OCI-M1 (cell line): ENCODE results near the gene TBC1D16.

Experiments
- DNase-seq: peaks from one replicate; lab custom pipeline; 2025; lab: John Stamatoyannopoulos, UW

The TBC1D16 gene

DNA sequence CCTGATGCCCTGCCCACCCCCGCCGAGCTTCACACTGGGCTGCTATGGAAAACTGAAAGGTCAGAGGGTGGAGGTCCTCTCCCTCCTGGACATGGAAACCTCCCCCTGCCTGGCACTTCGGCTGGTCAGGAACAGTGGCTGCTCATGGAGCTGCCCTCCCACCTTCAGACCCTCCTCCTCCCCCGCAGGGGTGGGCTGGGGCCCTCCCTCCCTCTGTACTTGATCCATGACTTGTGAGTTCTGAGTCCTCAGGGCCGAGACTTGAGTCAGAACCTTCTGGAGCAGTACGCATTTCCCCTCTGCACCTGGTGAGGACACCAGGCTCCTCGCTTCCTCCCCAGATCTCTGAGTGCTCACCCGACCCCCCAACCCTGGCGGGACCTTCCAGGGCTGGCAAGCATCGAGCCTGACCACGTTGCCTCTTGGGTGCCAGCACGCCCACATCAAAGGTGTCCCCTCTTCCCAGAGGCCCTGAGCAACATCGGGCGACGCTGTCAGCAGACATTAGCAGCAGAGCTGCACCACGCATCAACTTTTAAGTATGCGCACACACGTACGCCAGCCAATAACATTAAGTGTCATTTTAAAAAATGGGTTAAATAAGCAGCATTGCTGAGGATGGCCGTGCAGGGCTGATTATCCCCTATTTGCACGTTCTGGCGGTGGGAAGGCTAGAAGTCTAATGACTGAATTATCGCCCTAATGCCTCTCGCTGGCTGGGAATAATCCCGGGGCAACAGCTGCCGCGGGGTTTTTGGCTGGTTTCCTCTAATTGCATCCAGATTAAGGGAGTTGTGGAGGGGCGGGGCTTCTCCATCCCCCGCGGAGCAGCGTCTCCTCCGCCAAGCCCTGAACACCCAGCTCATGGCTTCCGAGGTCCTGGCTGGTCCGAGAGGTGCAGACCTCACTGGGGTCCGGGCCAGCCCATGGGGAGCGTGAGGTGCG, 98.0 kb downstream of the TBC1D16 start:
- DNase-seq = no peak

- DNase-seq = no peak
Observed at GRCh38 chr17:79936641-79937381, 98.9 kb downstream of the TBC1D16 start.

DNA sequence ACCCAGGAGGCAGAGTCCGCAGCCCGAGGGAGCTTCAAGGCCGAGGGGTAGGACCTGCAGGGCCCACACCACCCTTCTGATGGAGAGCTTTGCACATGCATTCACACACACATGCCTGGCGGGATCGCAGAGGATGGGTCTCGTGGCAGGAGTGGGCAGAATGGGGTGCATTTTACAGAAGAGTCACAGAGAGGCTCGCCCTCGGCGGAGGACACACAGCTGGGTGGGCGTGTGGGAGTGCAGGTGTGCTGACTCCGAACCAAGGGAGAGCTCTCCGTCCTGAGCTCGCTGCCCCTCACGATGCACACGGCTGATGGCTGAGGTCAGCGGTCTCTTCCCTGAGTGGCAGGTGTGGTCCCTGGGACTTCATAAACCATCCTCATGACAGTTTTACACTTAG, 99.6 kb downstream of the TBC1D16 start:
- no peak for DNase-seq

DNA sequence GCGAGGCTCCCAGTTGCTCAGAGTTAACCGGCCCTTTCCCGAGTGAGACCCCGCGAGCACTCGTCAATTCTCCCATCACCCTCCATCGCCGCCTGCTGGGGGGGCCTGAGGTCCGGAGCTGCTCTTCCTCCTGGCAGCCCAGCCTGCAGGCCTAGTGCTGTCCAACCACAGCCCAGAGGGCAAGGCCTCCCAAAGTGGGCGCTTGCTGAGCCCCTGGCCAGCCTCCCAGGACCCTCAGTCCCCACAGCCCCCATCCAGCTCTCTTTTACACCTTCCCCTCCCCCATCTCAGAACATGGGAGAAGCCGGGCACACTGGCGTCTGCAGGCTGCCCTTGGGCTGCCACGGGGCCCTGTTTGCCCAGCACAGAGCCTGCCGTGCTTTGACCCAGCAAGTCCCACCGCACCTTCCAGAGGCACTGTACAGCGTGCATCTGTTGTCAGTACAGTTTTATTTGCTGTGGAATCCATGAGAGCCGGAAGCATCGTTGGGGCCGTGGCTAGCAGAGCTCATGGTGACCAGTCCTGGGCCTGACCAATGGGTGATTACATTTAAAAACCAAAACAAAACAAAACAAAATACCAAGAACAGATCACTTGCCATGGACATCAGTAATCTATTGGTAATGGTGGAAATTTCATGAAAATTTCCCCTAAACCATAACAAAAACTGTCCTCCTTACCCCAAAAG, 100.3 kb downstream of the TBC1D16 start:
- no peak for DNase-seq

DNA sequence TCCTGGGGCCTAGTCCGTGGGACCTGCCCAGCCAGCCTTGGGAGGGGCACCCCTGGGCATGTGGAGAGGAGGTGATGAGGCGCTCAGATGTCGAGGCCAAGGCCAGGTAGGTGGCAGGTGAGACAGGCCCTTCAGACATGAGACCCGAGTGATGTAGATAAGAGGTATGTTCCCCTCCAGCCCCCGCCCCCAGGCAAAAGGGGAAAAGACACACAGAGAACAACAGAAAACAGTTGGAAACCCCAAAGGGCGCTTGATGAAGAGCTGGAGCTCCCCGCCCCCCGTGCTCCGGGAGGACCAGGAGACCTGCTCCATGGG, 101.1 kb downstream of the TBC1D16 start:
- no peak for DNase-seq

- DNase-seq = no peak
Observed at GRCh38 chr17:79933863-79934652, 101.6 kb downstream of the TBC1D16 start.

- no peak for DNase-seq
Observed at GRCh38 chr17:79932451-79933306, 103.0 kb downstream of the TBC1D16 start.

DNA sequence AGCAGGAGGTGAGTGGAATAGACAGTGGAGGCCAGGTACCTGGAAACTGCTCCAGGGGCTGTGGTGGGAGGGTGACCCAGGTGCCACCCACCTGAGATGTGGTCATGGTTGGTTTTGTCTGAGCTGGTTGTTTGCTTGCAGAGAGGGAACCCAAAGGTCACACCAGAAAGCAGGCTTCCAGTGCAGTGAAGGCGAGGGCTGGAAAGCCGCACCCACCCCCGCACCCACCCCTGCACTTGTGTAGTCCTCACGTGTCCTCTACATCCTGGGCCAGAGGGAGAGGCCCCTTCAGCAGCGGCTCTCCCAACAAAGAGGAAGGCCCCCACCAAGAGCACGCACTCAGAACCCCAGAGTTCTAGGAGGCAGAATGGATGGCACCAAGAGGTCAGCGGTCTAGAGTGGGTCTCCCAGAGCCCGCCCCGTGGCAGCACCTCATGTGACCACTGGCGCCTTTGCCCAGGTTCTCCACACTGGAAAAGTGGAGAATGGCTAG, 103.8 kb downstream of the TBC1D16 start:
- no peak for DNase-seq

DNA sequence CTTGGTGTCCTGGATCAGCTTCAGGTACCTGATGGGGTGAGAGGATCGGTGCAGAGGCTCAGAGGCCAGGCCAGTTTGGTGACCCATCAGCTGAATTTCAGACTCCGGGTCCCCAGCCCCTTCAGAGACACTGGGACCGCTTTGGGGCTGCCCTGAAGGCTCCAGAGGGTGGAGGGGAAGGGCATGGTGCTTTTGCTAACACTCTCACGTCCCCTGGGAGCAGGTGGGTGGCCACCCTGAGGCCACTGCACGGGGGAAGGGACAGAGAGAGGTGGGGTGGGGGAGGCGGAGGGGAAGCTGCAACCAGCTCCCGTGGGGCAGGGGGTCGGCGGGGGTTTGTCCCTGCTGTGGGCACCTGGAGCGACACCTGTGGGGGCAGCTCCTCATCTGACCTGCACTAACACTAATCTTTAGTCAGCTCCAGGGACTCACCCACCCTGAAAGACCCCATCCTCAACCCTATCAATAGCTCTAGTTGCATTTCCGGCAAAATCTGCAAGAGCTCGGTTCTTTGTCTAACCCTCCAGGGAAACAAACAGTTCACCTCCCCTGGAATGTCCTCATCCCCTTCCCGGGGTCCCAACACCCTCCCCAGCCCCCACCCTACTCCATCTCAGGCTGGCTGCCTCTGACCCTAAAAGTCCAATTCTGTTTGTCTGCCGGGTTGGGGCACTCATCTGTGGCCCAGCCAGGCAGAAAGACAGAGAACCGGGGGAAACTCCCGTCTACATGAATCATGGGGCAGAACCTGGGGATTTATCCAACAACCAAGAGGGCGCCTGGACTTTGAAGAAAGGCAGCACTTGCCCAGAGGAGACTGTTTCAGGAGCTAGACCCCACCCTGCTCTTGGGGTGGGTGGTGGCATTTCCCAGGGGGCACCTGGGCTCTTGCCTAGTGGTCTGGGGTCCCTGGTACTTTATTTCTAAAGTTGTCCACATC, 104.5 kb downstream of the TBC1D16 start:
- no peak for DNase-seq

DNA sequence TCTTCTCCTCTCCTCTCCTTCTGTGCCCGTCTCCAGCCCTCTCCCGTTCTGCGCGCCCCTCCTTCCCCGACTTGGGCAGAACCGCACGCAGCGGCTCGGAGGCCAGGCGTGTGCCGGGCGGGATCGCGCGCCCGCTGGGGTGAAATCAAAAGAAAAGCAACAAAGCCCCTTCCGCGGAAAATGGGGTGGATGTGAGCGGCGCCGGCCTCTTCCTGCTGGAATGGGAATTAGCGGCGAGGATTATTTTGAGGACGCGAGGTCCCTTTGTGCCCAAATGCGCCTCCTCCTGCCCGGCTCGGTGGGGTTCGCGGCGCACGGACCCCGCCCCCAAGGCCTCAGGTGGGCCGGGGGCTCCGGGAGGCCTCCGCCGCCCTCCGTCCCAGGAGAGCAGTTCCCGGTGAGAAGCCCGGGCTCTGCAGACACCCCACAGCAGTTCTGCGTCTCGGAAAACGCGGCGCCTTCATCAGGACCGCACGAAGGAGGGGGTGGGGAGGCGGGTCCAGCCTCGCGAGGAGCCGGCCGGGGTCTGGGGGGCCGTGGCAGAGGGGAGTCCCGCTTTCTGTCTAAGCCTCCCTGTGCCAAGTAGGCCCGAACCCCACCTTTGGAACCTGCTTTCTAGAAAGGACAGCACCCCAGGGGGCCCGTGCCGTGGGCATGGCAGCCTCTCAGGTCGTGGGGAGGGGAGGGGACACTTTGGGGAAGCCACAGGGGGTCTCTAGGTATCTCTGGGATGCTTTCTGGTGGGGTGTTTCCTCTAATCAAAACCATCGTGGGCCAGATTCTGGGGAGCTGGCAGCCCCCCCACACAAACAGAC, 105.4 kb downstream of the TBC1D16 start:
- DNase-seq = no peak

GRCh38 chr17:79929257-79930061, 106.2 kb downstream of the TBC1D16 start:
- DNase-seq = no peak

DNA sequence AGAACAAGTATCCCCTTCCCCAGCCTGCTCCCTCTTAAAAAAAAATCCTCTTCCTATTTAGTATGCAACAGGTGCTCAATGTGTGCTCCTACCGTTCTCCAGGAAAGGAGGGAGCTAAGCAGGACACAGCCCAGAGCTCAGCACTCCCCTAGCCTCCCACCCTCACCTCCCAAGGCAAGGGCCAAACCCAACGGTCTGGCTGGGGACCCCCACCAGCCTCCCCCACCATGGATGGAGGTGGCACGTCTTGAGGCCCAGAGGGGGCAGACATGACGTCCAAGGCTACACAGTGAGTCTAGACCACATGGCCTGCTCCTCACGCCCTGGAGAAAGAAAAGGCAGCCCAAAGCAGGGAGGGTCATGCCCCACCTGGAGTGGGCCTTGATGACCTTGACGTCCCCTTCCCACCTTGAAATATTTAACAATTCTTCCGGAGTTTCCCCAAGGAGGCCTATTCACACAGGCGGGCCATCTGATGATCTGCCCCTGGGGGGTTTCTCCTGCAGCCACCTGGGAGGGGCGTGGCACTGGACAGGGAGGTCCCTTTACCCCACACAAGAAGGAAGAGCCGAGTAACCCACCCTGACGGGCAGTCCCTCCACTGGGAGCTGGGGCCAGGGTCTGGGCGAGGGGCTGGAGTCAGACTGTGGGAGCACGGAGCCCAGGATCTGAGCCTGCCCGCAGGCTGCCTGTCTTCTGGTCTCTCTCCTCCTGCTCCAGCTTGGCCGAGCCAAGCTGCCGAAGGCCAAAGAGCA, 107.0 kb downstream of the TBC1D16 start:
- no peak for DNase-seq

DNA sequence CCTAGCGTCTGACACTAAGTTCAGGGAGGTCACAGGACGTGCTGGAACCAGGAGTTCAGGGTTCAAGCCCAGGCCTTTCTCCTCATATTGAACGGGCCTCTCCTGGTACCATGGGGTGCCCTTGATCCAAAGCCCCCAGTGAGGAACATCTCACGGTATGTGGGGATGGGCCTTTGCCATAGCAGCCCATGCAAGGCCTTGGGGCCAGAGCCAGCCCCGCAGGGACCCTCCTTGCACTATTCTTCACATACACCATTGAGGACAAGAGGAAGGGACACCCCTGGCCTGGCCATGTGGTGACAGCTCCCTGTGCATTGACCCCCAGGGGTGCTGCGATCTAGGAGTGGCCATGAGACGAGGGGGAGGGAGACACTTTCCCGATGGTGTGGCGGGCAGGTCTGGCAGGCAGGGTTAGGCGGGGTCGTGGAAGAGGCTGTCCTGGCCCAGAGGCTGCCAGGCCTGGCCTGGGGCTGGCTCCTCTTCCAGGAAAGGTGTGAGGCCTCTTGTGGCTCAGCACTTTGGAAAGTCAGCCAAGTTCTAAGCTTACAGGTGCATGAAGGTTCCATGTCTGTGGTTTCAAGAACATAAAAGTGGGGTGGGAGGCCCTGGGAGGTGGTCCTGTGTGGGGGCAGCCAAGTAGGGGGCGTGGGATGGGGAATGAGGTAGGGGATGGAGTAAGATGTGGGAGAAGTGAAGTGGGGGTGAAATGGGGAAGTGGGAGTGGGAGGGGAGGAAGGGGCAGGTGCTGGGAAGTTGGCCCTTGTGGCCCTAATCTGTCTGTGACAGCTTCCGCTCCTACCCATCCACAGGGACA, 107.8 kb downstream of the TBC1D16 start:
- DNase-seq = no peak

DNA sequence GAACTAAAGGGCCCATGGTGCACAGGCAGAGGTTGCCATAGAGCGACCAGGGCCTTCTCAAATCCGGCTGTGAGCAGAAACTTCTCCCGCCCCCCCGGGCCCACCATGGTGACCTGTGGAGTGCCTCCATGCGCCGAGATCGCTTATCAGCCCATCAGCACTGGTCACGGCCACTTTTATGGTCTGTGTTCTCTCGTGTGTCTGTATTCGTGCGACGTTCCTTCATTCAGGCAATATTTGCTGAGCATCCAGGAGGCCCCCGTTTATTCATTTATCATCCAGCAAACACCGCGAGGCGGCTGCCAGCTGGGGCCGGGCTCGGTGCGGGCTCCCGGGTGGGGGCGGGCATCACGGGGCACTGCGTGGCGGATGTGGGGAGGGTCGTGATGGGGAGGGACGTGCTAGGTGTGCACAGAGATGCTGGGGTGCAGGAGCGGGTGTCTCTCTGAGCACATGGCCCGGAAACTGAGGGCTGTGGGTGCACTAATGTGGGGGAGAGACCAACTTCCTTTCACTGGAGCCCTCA, 108.5 kb downstream of the TBC1D16 start:
- DNase-seq = no peak

GRCh38 chr17:79926605-79927135, 109.0 kb downstream of the TBC1D16 start:
- DNase-seq = no peak

GRCh38 chr17:79926142-79926604, 109.5 kb downstream of the TBC1D16 start:
- peak; percentile 14 for DNase-seq
